Ishikawa (cell line): Measurements from ENCODE around the gene GINS3.

Source experiments
- CEBPB ChIP-seq: IDR thresholded peaks from 2 replicates; pipeline ENCODE4 v1.6.1; 2012
- CREB1 ChIP-seq: IDR thresholded peaks from 2 replicates; pipeline ENCODE4 v1.6.1; 2012; ENCODE audit warnings: low read depth
- EGR1 ChIP-seq: IDR thresholded peaks from 2 replicates; pipeline ENCODE4 v1.6.1; 2012
- EP300 ChIP-seq: IDR thresholded peaks from 2 replicates; pipeline ENCODE4 v1.6.1; 2012; ENCODE audit warnings: borderline replicate concordance
- FOXM1 ChIP-seq: IDR thresholded peaks from 2 replicates; pipeline ENCODE4 v1.6.1; 2012; ENCODE audit warnings: low read depth, borderline replicate concordance
- MAX ChIP-seq: IDR thresholded peaks from 2 replicates; pipeline ENCODE4 v1.6.1; 2012
- NFIC ChIP-seq: IDR thresholded peaks from 2 replicates; pipeline ENCODE4 v1.6.1; 2012
- RAD21 ChIP-seq: IDR thresholded peaks from 2 replicates; pipeline ENCODE4 v1.6.1; 2012; ENCODE audit warnings: low read depth
- REST ChIP-seq: IDR thresholded peaks from 2 replicates; pipeline ENCODE4 v1.6.1; 2012; ENCODE audit warnings: low read depth, mild to moderate bottlenecking
- TAF1 ChIP-seq: IDR thresholded peaks from 2 replicates; pipeline ENCODE4 v1.6.1; 2012; ENCODE audit warnings: low read depth, mild to moderate bottlenecking
- TCF12 ChIP-seq: IDR thresholded peaks from 2 replicates; pipeline ENCODE4 v1.6.1; 2012; ENCODE audit warnings: low read depth
- TEAD4 ChIP-seq: IDR thresholded peaks from 2 replicates; pipeline ENCODE4 v1.6.1; 2012
- USF1 ChIP-seq: IDR thresholded peaks from 2 replicates; pipeline ENCODE4 v1.6.1; 2012
- YY1 ChIP-seq: IDR thresholded peaks from 2 replicates; pipeline ENCODE4 v1.6.1; 2012; ENCODE audit warnings: low read depth
- ZBTB7A ChIP-seq: IDR thresholded peaks from 2 replicates; pipeline ENCODE4 v1.6.1; 2012; ENCODE audit warnings: low read depth

GINS3 gene

GRCh38 chr16:58442547-58442946, 50.3 kb downstream of the GINS3 start:
- TF ChIP-seq CREB1 (no peak), RAD21 (no peak), TEAD4 (no peak)

GRCh38 chr16:58443783-58444182, 51.5 kb downstream of the GINS3 start:
- TF ChIP-seq YY1 (no peak), TEAD4 (no peak), USF1 (no peak), FOXM1 (no peak)

- TF ChIP-seq NFIC (no peak), RAD21 (no peak), MAX (no peak), REST (no peak), TEAD4 (no peak), CEBPB (no peak), TAF1 (no peak)
These were observed 52.0 kb downstream of the GINS3 start for GRCh38 chr16:58444265-58444664.

- TF ChIP-seq EP300 (no peak), MAX (no peak), CEBPB (no peak), TAF1 (no peak), USF1 (no peak), RAD21 (no peak), FOXM1 (no peak), CREB1 (no peak), TCF12 (no peak), ZBTB7A (no peak), EGR1 (no peak), YY1 (no peak), REST (no peak), TEAD4 (no peak), NFIC (no peak)
These were observed 56.6 kb downstream of the GINS3 start for GRCh38 chr16:58448890-58449289.

- no peak for TF ChIP-seq CEBPB
- TF ChIP-seq ZBTB7A = no peak
- TF ChIP-seq TCF12 = no peak
- TF ChIP-seq EGR1 = no peak
- no peak for TF ChIP-seq RAD21
- TF ChIP-seq NFIC = no peak
- no peak for TF ChIP-seq FOXM1
- no peak for TF ChIP-seq TAF1
- TF ChIP-seq REST = no peak
- TF ChIP-seq YY1 = no peak
- TF ChIP-seq USF1 = no peak
- TF ChIP-seq EP300 = no peak
- no peak for TF ChIP-seq TEAD4
- no peak for TF ChIP-seq CREB1
- TF ChIP-seq MAX = no peak
These were observed 57.0 kb downstream of the GINS3 start for GRCh38 chr16:58449306-58449705.
